Measurements from ENCODE around the gene SLC43A3. TPM values are rescaled to one million over a fixed set of nuclear protein-coding genes. Genes with fewer than 3 reads are reported as not detected.

The SLC43A3 gene
- total RNA-seq, 2 donors from 2014 or later: 10.6 to 21.4 TPM

DNA sequence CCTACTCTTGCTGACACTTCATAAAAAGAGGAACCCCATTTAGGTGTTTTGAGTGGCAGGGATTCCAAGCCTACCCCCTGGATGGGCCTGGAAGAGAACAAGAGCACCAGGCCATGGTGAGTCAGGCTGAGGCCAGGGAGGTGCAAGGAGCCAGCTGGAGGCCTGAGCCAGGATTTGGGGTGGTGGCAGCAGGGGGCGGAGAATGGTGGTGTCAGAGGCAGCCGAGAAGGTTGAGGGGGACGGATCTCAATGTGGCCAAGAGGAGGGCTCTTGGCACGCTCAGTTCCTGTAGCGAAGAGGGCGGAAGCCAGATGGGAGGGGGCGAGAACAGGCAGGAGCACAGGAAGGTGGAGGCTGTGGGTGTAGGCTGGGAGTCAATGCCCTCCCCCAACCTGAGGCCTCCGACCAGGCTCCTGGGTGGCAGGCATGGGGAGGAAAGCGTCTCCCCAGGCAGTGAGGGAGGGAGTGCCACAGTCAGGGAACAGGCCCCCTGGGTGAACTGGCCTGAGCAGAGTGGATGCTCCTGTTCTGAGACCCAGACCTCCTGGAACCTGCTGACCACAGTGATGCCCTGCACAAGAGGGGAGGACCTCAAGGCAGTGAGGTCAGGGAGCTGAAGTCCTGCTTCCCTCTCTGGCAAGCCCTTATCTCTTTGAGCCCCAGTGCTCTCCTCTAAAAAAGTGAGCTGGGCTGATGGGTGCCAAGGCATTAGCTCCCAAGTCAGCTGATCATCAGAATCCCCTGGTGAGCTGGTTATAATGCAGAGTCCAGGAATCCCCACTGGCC, 47.3 kb upstream of the SLC43A3 start:
- H3K4me3 ChIP-seq: no peak overlapping the region
- H3K9me3 ChIP-seq: no peaks in the 10 kb centered on the region
- H3K27me3 ChIP-seq: no peaks in the 10 kb centered on the region
- no peak for DNase-seq
- no peak overlapping the region for H3K9ac ChIP-seq (ENCODE audit: low read depth in 2 of 2, low read length in 2 of 2)
- no peaks in the 10 kb centered on the region for H3K36me3 ChIP-seq
- H3K4me1 ChIP-seq: peaks cover 15% of the 10 kb centered on the region
- TF ChIP-seq, protein P1, sequence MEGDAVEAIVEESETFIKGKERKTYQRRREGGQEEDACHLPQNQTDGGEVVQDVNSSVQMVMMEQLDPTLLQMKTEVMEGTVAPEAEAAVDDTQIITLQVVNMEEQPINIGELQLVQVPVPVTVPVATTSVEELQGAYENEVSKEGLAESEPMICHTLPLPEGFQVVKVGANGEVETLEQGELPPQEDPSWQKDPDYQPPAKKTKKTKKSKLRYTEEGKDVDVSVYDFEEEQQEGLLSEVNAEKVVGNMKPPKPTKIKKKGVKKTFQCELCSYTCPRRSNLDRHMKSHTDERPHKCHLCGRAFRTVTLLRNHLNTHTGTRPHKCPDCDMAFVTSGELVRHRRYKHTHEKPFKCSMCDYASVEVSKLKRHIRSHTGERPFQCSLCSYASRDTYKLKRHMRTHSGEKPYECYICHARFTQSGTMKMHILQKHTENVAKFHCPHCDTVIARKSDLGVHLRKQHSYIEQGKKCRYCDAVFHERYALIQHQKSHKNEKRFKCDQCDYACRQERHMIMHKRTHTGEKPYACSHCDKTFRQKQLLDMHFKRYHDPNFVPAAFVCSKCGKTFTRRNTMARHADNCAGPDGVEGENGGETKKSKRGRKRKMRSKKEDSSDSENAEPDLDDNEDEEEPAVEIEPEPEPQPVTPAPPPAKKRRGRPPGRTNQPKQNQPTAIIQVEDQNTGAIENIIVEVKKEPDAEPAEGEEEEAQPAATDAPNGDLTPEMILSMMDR (IDR thresholded peaks at IDR 0.05): no peak
- H3K27ac ChIP-seq: no peak overlapping the region
- intact Hi-C loops (cut with DNase I): no loop called here

DNA sequence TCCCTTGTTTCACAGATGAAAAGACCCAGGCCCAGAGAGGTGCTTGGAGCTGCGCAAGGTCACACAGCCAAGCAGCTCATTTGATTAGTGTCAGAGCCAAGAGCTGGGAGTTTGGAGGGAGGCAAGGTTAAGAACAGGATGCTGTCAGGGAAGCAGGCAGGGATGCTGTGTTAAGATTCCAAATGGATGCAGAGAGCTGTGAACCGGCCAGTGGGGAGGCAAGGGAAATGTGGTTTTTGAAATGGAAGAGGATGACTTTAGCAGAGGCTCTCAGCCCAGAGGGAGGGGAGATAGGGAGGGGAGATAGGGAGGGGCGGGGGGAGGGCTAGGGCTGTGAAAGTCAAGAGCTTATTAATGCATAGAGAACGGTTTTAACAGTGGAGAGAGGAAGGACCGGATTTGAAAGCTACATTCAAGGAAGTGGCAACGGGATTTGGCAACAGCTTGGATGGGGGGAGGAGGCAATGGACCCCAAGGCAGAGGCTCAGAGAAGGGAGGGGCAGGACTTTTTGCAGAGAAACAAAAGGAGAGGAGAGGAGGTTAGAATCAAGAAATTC, 46.4 kb upstream of the SLC43A3 start:
- DNase-seq: no peak
- no peaks in the 10 kb centered on the region for H3K9me3 ChIP-seq
- H3K4me3 ChIP-seq: no peak overlapping the region
- H3K27me3 ChIP-seq: no peaks in the 10 kb centered on the region
- intact Hi-C loops (cut with DNase I): no loop called here
- no peak overlapping the region for H3K9ac ChIP-seq (ENCODE audit: low read depth in 2 of 2, low read length in 2 of 2)
- TF ChIP-seq, protein P1 (IDR thresholded peaks at IDR 0.05): no peak
- H3K27ac ChIP-seq: no peak overlapping the region
- peaks cover 15% of the 10 kb centered on the region for H3K4me1 ChIP-seq
- H3K36me3 ChIP-seq: no peaks in the 10 kb centered on the region

DNA sequence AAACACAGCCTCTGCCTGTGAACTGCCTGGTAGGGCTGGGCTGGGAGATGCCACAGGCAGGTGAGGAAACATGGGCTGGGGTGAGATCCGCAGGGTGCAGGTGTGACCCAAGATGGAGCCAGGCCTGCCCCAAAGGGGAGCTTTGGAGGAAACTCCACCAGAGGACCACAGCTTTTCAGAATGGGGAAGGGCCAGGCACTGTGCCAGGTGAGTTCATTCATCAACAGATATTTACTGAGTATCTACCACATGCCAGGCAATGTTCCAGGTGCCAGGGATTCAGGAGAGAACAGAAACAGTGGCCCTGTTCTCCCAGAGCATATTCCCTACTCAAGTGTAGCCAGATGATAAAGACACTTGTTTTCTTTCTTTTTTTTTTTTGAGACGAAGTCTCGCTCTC, 44.6 kb upstream of the SLC43A3 start:
- Histone ChIP-seq H3K9ac (ENCODE audit: low read depth in 2 of 2, low read length in 2 of 2) (no peak overlapping the region), H3K4me3 (no peak overlapping the region), H3K27me3 (no peaks in the 10 kb centered on the region), H3K9me3 (no peaks in the 10 kb centered on the region), H3K27ac (no peak overlapping the region), H3K36me3 (no peaks in the 10 kb centered on the region), H3K4me1 (peaks cover 4% of the 10 kb centered on the region)
- intact Hi-C loops (cut with DNase I): no loop called here
- DNase-seq: no peak
- TF ChIP-seq, protein P1 (IDR thresholded peaks at IDR 0.05): no peak

DNA sequence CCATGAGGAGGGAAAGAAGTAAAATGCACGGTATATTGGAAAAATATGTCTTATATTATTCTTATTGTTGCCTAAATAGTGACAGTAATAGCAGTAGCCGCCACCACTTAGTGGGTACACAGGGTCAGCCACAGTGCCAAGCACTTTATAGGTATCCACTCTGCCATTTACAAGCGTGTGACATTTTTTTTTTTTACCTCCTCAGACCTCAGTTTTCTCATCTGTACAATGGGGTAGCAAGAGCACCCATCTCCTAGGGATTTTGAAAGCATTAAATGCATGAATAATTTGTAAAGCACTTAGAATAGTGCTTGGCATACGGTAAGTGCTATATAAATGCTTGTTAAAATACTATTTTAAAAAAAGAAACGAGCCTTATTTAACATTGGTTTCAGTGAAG, 42.3 kb upstream of the SLC43A3 start:
- Histone ChIP-seq H3K9me3 (no peaks in the 10 kb centered on the region), H3K27ac (no peak overlapping the region), H3K4me1 (no peaks in the 10 kb centered on the region), H3K36me3 (no peaks in the 10 kb centered on the region), H3K27me3 (no peaks in the 10 kb centered on the region), H3K4me3 (no peak overlapping the region), H3K9ac (ENCODE audit: low read depth in 2 of 2, low read length in 2 of 2) (no peak overlapping the region)
- TF ChIP-seq, protein P1 (IDR thresholded peaks at IDR 0.05): no peak
- intact Hi-C loops (cut with DNase I): no loop called here
- no peak for DNase-seq

- Histone ChIP-seq H3K27me3 (no peaks in the 10 kb centered on the region), H3K9ac (ENCODE audit: low read depth in 2 of 2, low read length in 2 of 2) (no peak overlapping the region), H3K4me3 (no peak overlapping the region), H3K4me1 (no peaks in the 10 kb centered on the region), H3K9me3 (no peaks in the 10 kb centered on the region), H3K27ac (no peak overlapping the region), H3K36me3 (no peaks in the 10 kb centered on the region)
- DNase-seq: no peak
- intact Hi-C loops (cut with DNase I): no loop called here
- TF ChIP-seq, protein P1 (IDR thresholded peaks at IDR 0.05): no peak
Measured at GRCh38 chr11:57468276-57468675, 41.4 kb upstream of the SLC43A3 start.
